ENCODE data around the gene TAS2R60. TPM values are rescaled to one million over a fixed set of nuclear protein-coding genes. Genes with fewer than 3 reads are reported as not detected.

Gene TAS2R60
- total RNA-seq, 1 donor from 2014 or later = 0.38 TPM

Other genes starting within 250 kb of the TAS2R60 start
- not detected for gene TAS2R40, start 221.4 kb upstream of the TAS2R60 start, total RNA-seq
- 261 TPM for gene GSTK1, start 180.0 kb upstream of the TAS2R60 start, total RNA-seq
- 22.0 TPM for gene TMEM139, start 158.5 kb upstream of the TAS2R60 start, total RNA-seq
- 8.4 TPM for gene CASP2, start 155.1 kb upstream of the TAS2R60 start, total RNA-seq
- gene CLCN1, start 127.3 kb upstream of the TAS2R60 start, total RNA-seq = not detected
- gene FAM131B, start 80.7 kb upstream of the TAS2R60 start, total RNA-seq = 0.38 TPM
- 33.8 TPM for gene ZYX, start 62.1 kb upstream of the TAS2R60 start, total RNA-seq
- 39.6 TPM for gene EPHA1, start 34.6 kb upstream of the TAS2R60 start, total RNA-seq
- 0.45 TPM for gene TAS2R41, start 34.4 kb downstream of the TAS2R60 start, total RNA-seq
- gene CTAGE15, start 128.3 kb downstream of the TAS2R60 start, total RNA-seq = 0.28 TPM
- gene TCAF2, start 177.5 kb downstream of the TAS2R60 start, total RNA-seq = 2.9 TPM

All from left lobe of liver (tissue), 1 donor.